Measurements from ENCODE around the gene BACH1. TPM values are rescaled to one million over a fixed set of nuclear protein-coding genes. Genes with fewer than 3 reads are reported as not detected.

Gene BACH1
- total RNA-seq, 1 donor = 86.9 TPM

DNA sequence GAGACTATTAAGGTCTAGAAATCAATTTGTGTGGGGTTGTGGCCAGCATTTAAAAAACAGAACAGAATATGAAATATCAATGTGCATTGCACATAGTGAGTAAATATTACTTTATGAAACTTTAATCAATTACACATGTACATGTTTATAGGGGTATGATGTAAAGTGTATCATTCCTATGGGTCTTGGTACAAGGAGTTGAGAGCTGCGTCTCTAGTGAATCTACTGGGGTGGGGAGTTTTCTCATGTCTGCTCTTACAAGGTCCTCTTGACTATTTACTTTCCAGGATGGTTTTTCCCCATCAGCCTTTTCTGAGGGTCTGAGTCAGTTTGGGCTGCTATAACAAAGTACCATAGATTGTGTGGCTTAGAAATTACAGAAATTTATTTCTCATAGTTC lies 75.8 kb downstream of the BACH1 start:
- no peak overlapping the region for H3K4me3 ChIP-seq (ENCODE audit: low read depth, low read length)
- no peak for DNase-seq (ENCODE audit: low read depth)
- TF ChIP-seq, protein P1, sequence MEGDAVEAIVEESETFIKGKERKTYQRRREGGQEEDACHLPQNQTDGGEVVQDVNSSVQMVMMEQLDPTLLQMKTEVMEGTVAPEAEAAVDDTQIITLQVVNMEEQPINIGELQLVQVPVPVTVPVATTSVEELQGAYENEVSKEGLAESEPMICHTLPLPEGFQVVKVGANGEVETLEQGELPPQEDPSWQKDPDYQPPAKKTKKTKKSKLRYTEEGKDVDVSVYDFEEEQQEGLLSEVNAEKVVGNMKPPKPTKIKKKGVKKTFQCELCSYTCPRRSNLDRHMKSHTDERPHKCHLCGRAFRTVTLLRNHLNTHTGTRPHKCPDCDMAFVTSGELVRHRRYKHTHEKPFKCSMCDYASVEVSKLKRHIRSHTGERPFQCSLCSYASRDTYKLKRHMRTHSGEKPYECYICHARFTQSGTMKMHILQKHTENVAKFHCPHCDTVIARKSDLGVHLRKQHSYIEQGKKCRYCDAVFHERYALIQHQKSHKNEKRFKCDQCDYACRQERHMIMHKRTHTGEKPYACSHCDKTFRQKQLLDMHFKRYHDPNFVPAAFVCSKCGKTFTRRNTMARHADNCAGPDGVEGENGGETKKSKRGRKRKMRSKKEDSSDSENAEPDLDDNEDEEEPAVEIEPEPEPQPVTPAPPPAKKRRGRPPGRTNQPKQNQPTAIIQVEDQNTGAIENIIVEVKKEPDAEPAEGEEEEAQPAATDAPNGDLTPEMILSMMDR (IDR thresholded peaks at IDR 0.05; ENCODE audit: insufficient read depth, low read length) = no peak

GRCh38 chr21:29376556-29376955 lies 77.8 kb downstream of the BACH1 start:
- TF ChIP-seq, protein P1 (IDR thresholded peaks at IDR 0.05; ENCODE audit: insufficient read depth, low read length) = peak; percentile 35
- peak; percentile 25 for DNase-seq (ENCODE audit: low read depth)
- H3K4me3 ChIP-seq (ENCODE audit: low read depth, low read length) = no peak overlapping the region

DNA sequence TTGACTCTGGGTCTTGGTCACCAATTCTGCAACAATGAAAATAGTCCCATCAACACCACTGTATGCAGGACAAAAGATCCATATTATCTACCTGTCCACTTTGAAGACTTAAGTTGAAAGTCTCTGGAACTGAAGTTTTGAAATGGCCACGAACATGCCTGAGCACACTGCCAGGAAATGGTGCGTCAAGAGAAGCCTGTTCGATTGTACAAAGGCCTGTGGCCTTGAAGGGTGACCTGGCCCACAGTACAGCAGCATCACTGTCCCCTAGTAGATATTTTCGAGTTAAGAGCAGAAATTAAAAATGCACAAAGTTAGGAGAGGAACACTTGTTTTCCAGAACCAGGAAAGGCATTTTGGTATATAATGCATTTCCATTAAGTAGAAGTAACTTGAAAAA lies 78.5 kb downstream of the BACH1 start:
- TF ChIP-seq, protein P1 (IDR thresholded peaks at IDR 0.05; ENCODE audit: insufficient read depth, low read length) = no peak
- no peak overlapping the region for H3K4me3 ChIP-seq (ENCODE audit: low read depth, low read length)
- no peak for DNase-seq (ENCODE audit: low read depth)

DNA sequence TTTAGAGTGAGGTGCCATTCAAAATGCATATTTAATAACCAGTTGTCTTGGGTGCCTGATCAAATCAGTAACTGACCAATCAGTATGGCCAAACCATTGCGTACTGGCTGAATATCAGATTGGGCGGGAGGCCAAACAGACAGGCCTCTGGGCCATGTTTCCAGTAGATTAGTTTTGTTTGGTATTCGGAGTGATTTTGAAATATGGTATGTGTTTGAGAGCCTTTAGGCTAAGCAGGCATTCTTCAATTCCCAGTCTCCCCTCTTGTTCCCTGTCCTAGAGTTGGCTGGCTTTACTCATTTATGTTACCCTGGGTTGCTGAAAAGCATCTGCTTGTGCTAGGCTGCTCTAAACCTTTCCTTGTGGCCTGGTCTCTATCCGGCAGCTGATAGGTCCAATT lies 80.1 kb downstream of the BACH1 start:
- TF ChIP-seq, protein P1 (IDR thresholded peaks at IDR 0.05; ENCODE audit: insufficient read depth, low read length) = no peak
- DNase-seq (ENCODE audit: low read depth) = peak; percentile 69

GRCh38 chr21:29379517-29380054 lies 80.9 kb downstream of the BACH1 start:
- TF ChIP-seq, protein P1 (IDR thresholded peaks at IDR 0.05; ENCODE audit: insufficient read depth, low read length) = no peak
- no peak overlapping the region for H3K4me3 ChIP-seq (ENCODE audit: low read depth, low read length)
- no peak for DNase-seq (ENCODE audit: low read depth)

More for the DNA sequence above, 80.1 kb downstream of the BACH1 start:
- H3K4me3 ChIP-seq (ENCODE audit: low read depth, low read length) = no peak overlapping the region

DNA sequence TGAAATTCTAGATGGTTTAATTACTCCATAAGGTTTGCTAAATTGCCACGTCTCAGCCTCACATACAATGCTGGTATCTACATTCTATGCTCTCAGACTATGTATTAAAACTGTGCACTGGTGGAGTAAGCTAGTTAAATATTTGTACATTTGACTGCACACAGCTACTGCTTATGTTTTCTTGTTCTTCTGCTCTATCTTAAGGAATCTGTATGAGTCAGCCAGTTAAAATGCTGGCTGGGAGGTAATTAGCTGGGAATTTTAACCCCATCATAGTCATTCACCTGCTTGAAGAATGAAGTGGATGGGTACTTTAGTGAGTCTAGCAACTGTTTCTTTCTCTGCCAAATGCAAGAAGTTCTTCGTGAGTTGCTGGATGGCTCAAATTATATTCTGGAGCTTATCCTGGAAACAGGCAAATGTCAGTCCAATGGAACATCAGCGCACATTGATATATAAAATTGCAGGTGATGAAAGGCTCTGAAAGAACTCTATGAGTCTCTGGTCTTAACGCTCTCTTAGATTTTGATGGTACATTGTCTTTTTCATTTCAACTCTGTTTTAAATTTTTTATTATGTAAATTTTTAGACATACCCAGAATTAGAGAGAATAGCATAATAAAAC lies 83.4 kb downstream of the BACH1 start:
- no peak overlapping the region for H3K4me3 ChIP-seq (ENCODE audit: low read depth, low read length)
- TF ChIP-seq, protein P1 (IDR thresholded peaks at IDR 0.05; ENCODE audit: insufficient read depth, low read length) = no peak
- peak; percentile 37 for DNase-seq (ENCODE audit: low read depth)

All from fibroblast of the aortic adventitia (primary cell).